Smooth muscle cell (in vitro differentiated cells): ENCODE measurements around the gene SPP2. TPM values are rescaled to one million over a fixed set of nuclear protein-coding genes. Genes with fewer than 3 reads are reported as not detected.

Source experiments
- DNase-seq: peaks from one replicate; lab custom pipeline; 2025; ENCODE audit not compliant: unreplicated experiment; lab: John Stamatoyannopoulos, UW
- H2AFZ ChIP-seq: fragments of 200-600 bp; sonication (generic); 2 replicates; pipeline ENCODE4 v1.6.0; 2016; ENCODE audit warnings: antibody characterized with exemption, low read depth, mild to moderate bottlenecking
- H3F3A ChIP-seq: fragments of 200-600 bp; sonication (generic); 2 replicates; pipeline ENCODE4 v1.6.0; 2017; ENCODE audit warnings: antibody characterized with exemption, low read depth
- H3K27ac ChIP-seq: fragments of 200-600 bp; sonication (generic); 2 replicates; pipeline ENCODE4 v1.5.1; 2016; ENCODE audit warnings: low read depth, mild to moderate bottlenecking
- H3K27me3 ChIP-seq: fragments of 200-600 bp; sonication (generic); 2 replicates; pipeline ENCODE4 v1.6.1; 2016; ENCODE audit warnings: low read depth, mild to moderate bottlenecking
- H3K36me3 ChIP-seq: fragments of 200-600 bp; sonication (generic); 2 replicates; pipeline ENCODE4 v1.5.1; 2016; ENCODE audit warnings: low read depth
- H3K4me1 ChIP-seq: fragments of 200-600 bp; sonication (generic); 2 replicates; pipeline ENCODE4 v1.5.1; 2016; ENCODE audit warnings: low read depth
- H3K4me2 ChIP-seq: fragments of 200-600 bp; sonication (generic); 2 replicates; pipeline ENCODE4 v1.6.0; 2016; ENCODE audit warnings: mild to moderate bottlenecking
- H3K4me3 ChIP-seq: fragments of 200-600 bp; sonication (generic); 2 replicates; pipeline ENCODE4 v1.5.1; 2016; ENCODE audit warnings: mild to moderate bottlenecking
- H3K79me2 ChIP-seq: fragments of 200-600 bp; sonication (generic); 2 replicates; pipeline ENCODE4 v1.6.0; 2016; ENCODE audit warnings: low read depth, mild to moderate bottlenecking
- H3K9ac ChIP-seq: fragments of 200-600 bp; sonication (generic); 2 replicates; pipeline ENCODE4 v1.6.0; 2016; ENCODE audit warnings: low read depth
- H3K9me3 ChIP-seq: fragments of 200-600 bp; sonication (generic); replicated peaks from 2 replicates; pipeline ENCODE4 v1.5.1; 2016; ENCODE audit warnings: low read depth
- H4K20me1 ChIP-seq: fragments of 200-600 bp; sonication (generic); 2 replicates; pipeline ENCODE4 v1.6.0; 2016; ENCODE audit warnings: low read depth
- CTCF ChIP-seq: fragments of 200-600 bp; sonication (generic); IDR thresholded peaks from 2 replicates; pipeline ENCODE4 v1.5.1; 2017; ENCODE audit warnings: borderline replicate concordance, mild to moderate bottlenecking, antibody characterized with exemption; ENCODE audit not compliant: insufficient read depth, poor library complexity, severe bottlenecking
- WGBS: methylation state at CpG from one replicate; pipeline ENCODE4 v1.1.7; 2016; ENCODE audit warnings: low lambda C conversion rate; 5-methylcytosine and 5-hydroxymethylcytosine counted together
- polyA plus RNA-seq: library from polyadenylated mRNA; unstranded; fragments of >200 nt; fragmentation: Nextera tagmentation; extraction: Ambion mirVana; gene quantifications from 2 replicates; pipeline ENCODE4 v1.2.1, GENCODE V29; 2016
- total RNA-seq: library from RNA; depleted of rRNA; stranded (reverse); fragments of >200 nt; gene quantifications from 2 replicates; pipeline ENCODE4 v1.2.3, GENCODE V29; 2014

The SPP2 gene
- total and polyA plus RNA-seq, 2 experiments from 2014 or later, result not detected

DNA sequence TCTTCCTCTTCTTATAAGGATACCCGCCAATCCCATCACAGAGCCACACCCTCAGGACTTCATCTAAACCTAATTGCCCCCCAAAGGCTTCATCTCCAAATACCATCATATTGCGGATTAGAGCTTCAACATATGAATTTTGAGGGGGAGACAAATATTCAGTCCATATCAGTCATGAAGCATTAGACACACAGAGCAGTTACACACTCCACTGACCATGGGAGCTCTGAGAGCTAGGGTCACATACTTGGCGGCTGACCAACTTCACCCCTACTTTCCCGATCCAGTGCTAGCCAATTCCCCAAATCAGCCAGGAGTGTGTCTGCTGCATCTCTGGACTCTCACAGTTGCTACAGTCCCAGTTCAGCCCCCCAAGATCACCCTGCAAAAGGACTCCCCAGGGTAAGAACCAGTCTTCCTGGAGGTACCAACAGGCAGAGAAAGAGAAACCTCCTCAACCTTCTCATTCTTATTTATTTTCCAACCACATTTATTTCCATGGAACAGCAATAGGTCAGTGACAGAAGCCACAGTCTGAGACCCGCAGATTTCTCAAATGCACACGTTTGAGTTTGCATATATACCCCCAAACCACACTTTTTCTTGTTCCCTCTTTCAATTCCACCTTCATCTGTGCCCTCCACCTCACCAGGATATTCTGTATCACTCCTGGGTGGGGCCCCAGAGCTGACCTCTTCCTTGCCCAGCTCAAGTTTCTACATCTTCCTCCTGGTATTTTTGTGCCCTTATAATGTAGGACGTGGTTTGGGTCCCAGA is 33.3 kb downstream of the SPP2 start:
- WGBS, result 89% methylated on average over 7 of the region's 7 CpGs
- peaks cover 7% of the 10 kb centered on the region for H3K27me3 ChIP-seq
- no peak overlapping the region for H2AFZ ChIP-seq
- no peak overlapping the region for H3K9ac ChIP-seq
- H3F3A ChIP-seq, result no peaks in the 10 kb centered on the region
- H3K27ac ChIP-seq, result no peak overlapping the region
- H4K20me1 ChIP-seq, result no peaks in the 10 kb centered on the region
- no peak overlapping the region for H3K4me2 ChIP-seq
- H3K79me2 ChIP-seq, result no peaks in the 10 kb centered on the region
- no peaks in the 10 kb centered on the region for H3K4me1 ChIP-seq
- H3K4me3 ChIP-seq, result no peak overlapping the region
- H3K36me3 ChIP-seq, result no peaks in the 10 kb centered on the region
- H3K9me3 ChIP-seq, result peaks cover 3% of the 10 kb centered on the region
- TF ChIP-seq CTCF, result no peak
- DNase-seq, result no peak

DNA sequence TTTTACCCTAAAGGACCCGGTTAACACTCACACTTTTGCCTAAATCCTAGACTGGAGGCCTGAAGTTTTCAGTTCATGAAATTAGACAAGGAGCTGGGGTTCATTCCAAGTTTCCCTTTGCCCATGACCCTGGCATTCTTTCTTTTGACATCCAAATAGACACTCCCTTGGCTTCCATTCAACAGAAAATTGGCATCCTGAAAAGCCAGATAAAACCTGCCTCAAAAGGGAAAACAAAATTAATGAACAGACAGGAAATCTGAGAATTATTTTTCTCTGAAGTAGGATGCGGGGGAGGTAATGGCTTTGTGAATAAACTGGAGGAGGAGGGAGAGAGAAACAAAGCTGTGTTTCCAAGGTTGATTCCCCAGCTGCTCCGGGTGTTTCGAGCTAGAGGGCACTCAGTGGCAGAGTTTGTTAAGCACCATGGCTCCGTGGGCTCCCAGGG is 41.0 kb downstream of the SPP2 start:
- Histone ChIP-seq H3K9ac (no peak overlapping the region), H3K9me3 (peaks cover 3% of the 10 kb centered on the region), H3F3A (no peaks in the 10 kb centered on the region), H3K4me3 (no peak overlapping the region), H3K4me2 (no peak overlapping the region), H4K20me1 (no peaks in the 10 kb centered on the region), H3K4me1 (no peaks in the 10 kb centered on the region), H3K79me2 (no peaks in the 10 kb centered on the region), H2AFZ (no peak overlapping the region), H3K36me3 (no peaks in the 10 kb centered on the region), H3K27ac (no peak overlapping the region), H3K27me3 (peaks cover 11% of the 10 kb centered on the region)
- DNase-seq, result no peak
- WGBS, result 63% methylated on average over 5 of the region's 5 CpGs
- TF ChIP-seq CTCF, result no peak

DNA sequence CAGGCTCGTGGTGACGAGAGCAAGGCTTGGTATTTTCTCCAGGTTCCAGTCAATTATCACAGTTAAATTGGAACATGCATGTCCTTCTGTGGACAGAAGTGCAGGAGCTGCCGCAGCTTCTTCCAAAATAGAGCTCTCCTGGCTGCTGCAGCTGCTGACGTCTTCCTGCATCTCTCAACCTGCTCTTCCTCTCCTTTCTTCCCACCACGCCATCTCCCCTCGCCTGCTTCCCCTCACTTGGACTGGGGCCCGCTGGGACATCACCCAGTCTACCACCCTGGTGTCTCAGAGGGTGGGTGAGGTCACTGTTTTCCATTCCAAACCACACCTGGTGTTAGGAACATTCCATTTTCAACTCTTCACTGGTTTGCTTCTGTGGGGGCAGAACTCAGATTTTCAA is 41.4 kb downstream of the SPP2 start:
- no peak overlapping the region for H3K4me3 ChIP-seq
- no peak overlapping the region for H3K27ac ChIP-seq
- no peaks in the 10 kb centered on the region for H4K20me1 ChIP-seq
- no peaks in the 10 kb centered on the region for H3F3A ChIP-seq
- no peaks in the 10 kb centered on the region for H3K79me2 ChIP-seq
- no peak overlapping the region for H2AFZ ChIP-seq
- H3K4me2 ChIP-seq, result no peak overlapping the region
- no peaks in the 10 kb centered on the region for H3K36me3 ChIP-seq
- peaks cover 11% of the 10 kb centered on the region for H3K27me3 ChIP-seq
- no peaks in the 10 kb centered on the region for H3K4me1 ChIP-seq
- peaks cover 3% of the 10 kb centered on the region for H3K9me3 ChIP-seq
- no peak overlapping the region for H3K9ac ChIP-seq
- WGBS, result 73% methylated on average over 7 of the region's 7 CpGs
- TF ChIP-seq CTCF, result no peak
- no peak for DNase-seq

DNA sequence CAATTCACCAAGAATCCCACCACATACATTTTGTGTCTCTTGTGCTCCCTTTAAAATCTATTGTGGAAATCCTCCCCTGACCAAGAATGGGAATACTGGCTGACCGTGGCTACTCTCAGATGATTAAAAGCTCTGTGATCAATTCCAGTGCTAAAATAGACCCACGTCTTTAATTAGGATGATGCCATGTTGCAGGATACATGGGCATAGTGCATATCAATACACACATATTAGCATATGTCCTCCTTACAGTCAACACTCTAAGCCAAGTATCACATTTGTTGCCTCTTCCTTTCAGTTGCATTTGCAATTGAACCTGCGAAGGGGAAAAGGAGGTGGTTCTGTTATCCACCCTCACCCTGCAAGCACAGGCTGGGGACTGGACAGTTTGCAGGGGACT is 41.8 kb downstream of the SPP2 start:
- DNase-seq, result no peak
- no peaks in the 10 kb centered on the region for H3K36me3 ChIP-seq
- no peak overlapping the region for H3K27ac ChIP-seq
- H3K4me1 ChIP-seq, result no peaks in the 10 kb centered on the region
- 84% methylated on average over 3 of the region's 3 CpGs for WGBS
- H3K9me3 ChIP-seq, result peaks cover 3% of the 10 kb centered on the region
- no peak overlapping the region for H3K4me2 ChIP-seq
- H2AFZ ChIP-seq, result no peak overlapping the region
- H3F3A ChIP-seq, result no peaks in the 10 kb centered on the region
- H4K20me1 ChIP-seq, result no peaks in the 10 kb centered on the region
- no peaks in the 10 kb centered on the region for H3K79me2 ChIP-seq
- H3K4me3 ChIP-seq, result no peak overlapping the region
- H3K27me3 ChIP-seq, result peaks cover 11% of the 10 kb centered on the region
- H3K9ac ChIP-seq, result no peak overlapping the region
- TF ChIP-seq CTCF, result no peak
